WI38 (cell line): ENCODE data around the gene SPATA1.

Experiments
- H3K4me3 ChIP-seq: 2 replicates; pipeline ENCODE4 v1.5.1; 2011; ENCODE audit warnings: low read depth, mild to moderate bottlenecking, control low read depth, low read length
- CTCF ChIP-seq: IDR thresholded peaks from 2 replicates; pipeline ENCODE4 v1.5.1; 2012; ENCODE audit warnings: low read depth, mild to moderate bottlenecking, control low read depth, low read length

Gene SPATA1

GRCh38 chr1:84480650-84481049, 25.5 kb upstream of the SPATA1 start:
- H3K4me3 ChIP-seq: peak overlapping the region; percentile 97
- no peak for TF ChIP-seq CTCF

DNA sequence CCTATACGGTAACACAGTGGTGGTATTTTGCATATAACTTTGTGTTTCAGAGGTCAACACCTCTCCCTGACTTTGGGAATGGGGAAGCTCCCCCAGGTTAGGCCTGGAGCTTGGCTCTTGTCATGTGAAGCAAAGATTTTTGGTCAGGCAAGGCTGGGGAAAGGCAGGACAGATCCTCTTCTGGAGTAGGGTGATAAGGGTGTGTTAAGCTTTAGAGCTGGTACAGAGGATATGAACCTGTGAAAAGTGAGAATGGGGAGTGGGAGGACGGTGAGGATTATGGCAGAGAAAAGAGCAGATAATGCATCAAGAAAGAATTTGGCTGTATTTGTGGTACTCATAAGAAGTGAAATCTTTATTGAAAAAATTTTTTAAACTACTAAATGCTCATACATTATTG, 24.9 kb upstream of the SPATA1 start:
- no peak for TF ChIP-seq CTCF

DNA sequence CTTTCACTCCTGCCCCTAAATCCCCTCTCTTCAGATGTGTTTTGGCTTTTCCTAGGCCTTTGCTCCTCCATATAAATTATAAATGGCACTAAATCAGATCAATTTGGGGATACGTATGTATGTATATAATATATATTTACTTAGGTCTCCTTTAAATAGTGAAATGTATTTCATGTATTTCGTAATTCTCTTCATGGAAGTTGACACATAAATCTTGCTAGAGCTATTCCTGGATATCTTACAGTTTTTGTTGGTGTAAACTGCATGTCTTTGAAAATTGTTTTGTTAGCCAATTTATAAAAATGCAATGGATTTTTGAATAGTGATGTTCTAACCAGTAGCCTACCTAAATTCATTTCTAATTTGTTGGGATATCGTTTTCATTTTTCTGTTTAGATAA, 18.1 kb upstream of the SPATA1 start:
- no peak overlapping the region for H3K4me3 ChIP-seq
- no peak for TF ChIP-seq CTCF

More for the DNA sequence above, 24.9 kb upstream of the SPATA1 start:
- H3K4me3 ChIP-seq: no peak overlapping the region

- no peak for TF ChIP-seq CTCF
- no peak overlapping the region for H3K4me3 ChIP-seq
Measured at GRCh38 chr1:84489766-84490165, 16.4 kb upstream of the SPATA1 start.

DNA sequence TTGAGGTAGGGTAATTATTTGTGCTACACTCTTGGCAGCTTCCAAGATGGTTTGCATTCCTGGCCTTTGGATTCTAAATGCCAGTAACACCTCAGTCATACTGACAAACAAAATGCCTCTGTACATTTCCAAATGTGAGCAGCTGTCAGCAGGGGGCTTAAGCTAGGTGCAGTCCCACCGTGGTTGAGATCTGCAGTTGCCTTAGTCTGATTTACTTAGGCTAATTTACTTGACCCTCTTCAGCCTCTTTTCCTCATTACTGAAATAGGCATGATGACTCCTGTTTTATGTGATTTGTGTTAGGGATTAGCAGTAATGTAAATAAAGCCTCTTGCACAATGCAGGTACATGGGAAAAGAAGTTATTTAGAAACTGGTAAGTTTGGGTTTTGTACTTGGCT, 13.5 kb upstream of the SPATA1 start:
- H3K4me3 ChIP-seq: no peak overlapping the region
- TF ChIP-seq CTCF: no peak

DNA sequence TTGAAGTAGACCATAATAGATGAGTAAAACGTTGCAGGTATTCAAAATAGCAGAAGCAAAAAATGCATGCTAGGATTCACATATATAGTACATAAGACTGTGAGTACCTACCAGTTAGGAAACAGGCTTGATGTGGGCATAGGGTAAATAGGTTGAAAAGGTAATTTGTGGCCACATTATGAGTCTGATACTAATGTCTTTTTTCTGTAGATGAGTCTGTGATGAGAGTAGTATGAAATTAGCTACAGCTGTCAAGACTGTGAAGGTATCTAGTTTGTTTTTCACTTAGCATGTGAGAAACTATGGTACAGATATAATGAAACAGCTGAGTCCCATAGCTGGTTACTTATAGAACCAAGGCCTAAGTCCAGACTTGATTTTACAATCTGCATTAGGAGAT, 12.4 kb upstream of the SPATA1 start:
- no peak for TF ChIP-seq CTCF
- H3K4me3 ChIP-seq: no peak overlapping the region

- H3K4me3 ChIP-seq: no peak overlapping the region
Measured at GRCh38 chr1:84496498-84496897, 9.7 kb upstream of the SPATA1 start.

More at GRCh38 chr1:84496498-84496897, 9.7 kb upstream of the SPATA1 start:
- no peak for TF ChIP-seq CTCF
